HEK293 (cell line): ENCODE measurements around the gene PWWP2B.

ENCODE experiments used
- CTCF ChIA-PET: fragments of 350-600 bp; formaldehyde crosslinking; extraction: SDS; loops from one replicate; lab custom pipeline; 2021; ENCODE audit warnings: antibody characterized with exemption; lab: Yijun Ruan, JAX
- POLR2A ChIA-PET: fragments of 300-600 bp; formaldehyde crosslinking; extraction: SDS; loops from one replicate; lab custom pipeline; 2020; ENCODE audit warnings: antibody characterized with exemption, inconsistent platforms; lab: Yijun Ruan, JAX
- H3K27ac ChIP-seq: fragments of 200-500 bp; sonication (Bioruptor generic); 2 replicates; pipeline ENCODE4 v1.5.1; 2014; ENCODE audit warnings: low read depth, low read length, control low read depth, inconsistent platforms; ENCODE audit errors: extremely low read depth
- H3K36me3 ChIP-seq, 2 experiments: fragments of 200-500 bp in 1 of 2; sonication (Bioruptor generic) in 1 of 2; 1 replicate in 1 of 2; 2 replicates in 1 of 2; pipeline ENCODE4 v1.5.1; 2014 to 2017; ENCODE audit warnings: inconsistent platforms in 2 of 2, low read length in 2 of 2; ENCODE audit not compliant: control insufficient read depth in 2 of 2, insufficient read depth in 1 of 2
- H3K4me1 ChIP-seq: fragments of 200-500 bp; sonication (Bioruptor generic); 2 replicates; pipeline ENCODE4 v1.5.1; 2014; ENCODE audit warnings: mild to moderate bottlenecking, low read length, inconsistent platforms; ENCODE audit not compliant: control insufficient read depth, insufficient read depth
- H3K4me3 ChIP-seq: 2 replicates; pipeline ENCODE4 v1.5.1; 2011; ENCODE audit warnings: low read depth, mild to moderate bottlenecking, control low read depth, low read length, moderate library complexity
- H3K9me3 ChIP-seq: fragments of 200-500 bp; sonication (Bioruptor generic); 2 replicates; pipeline ENCODE4 v1.5.1; 2014; ENCODE audit warnings: low read depth, low read length, inconsistent platforms; ENCODE audit not compliant: control insufficient read depth, insufficient read depth
- BCL11B ChIP-seq: fragments of 450-650 bp; formaldehyde crosslinking; IDR thresholded peaks from 2 replicates; pipeline ENCODE4 v1.5.1; 2016; ENCODE audit warnings: low read depth, missing biosample characterization, missing genetic modification characterization
- GLIS2 ChIP-seq: fragments of 450-650 bp; formaldehyde crosslinking; IDR thresholded peaks from 2 replicates; pipeline ENCODE4 v1.5.1; 2016; ENCODE audit warnings: missing biosample characterization, missing genetic modification characterization
- HOXA7 ChIP-seq: sonication (generic); formaldehyde crosslinking; IDR thresholded peaks from 2 replicates; pipeline ENCODE4 v1.8.1; 2022; ENCODE audit warnings: missing genetic modification reagents, borderline replicate concordance
- KLF10 ChIP-seq: fragments of 450-650 bp; IDR thresholded peaks from 2 replicates; pipeline ENCODE4 v1.5.1; 2018; ENCODE audit warnings: missing biosample characterization, mild to moderate bottlenecking, missing genetic modification characterization
- PRDM1 ChIP-seq: fragments of 450-650 bp; formaldehyde crosslinking; IDR thresholded peaks from 2 replicates; pipeline ENCODE4; 2016; ENCODE audit warnings: missing biosample characterization, missing genetic modification characterization
- TRIM28 ChIP-seq: IDR thresholded peaks from 2 replicates; pipeline ENCODE4 v1.6.1; 2011; ENCODE audit warnings: low read length, control low read depth, borderline replicate concordance
- ZBTB17 ChIP-seq: fragments of 450-650 bp; formaldehyde crosslinking; IDR thresholded peaks from 2 replicates; pipeline ENCODE4 v1.5.1; 2016; ENCODE audit warnings: missing biosample characterization, missing genetic modification characterization
- ZBTB48 ChIP-seq: fragments of 450-650 bp; formaldehyde crosslinking; IDR thresholded peaks from 2 replicates; pipeline ENCODE4 v1.5.1; 2016; ENCODE audit warnings: missing biosample characterization, missing genetic modification characterization
- ZBTB8A ChIP-seq: fragments of 450-650 bp; formaldehyde crosslinking; IDR thresholded peaks from 2 replicates; pipeline ENCODE4 v1.5.1; 2016; ENCODE audit warnings: missing biosample characterization, missing genetic modification characterization
- ZNF23 ChIP-seq: fragments of 450-650 bp; formaldehyde crosslinking; IDR thresholded peaks from 2 replicates; pipeline ENCODE4 v1.5.1; 2016; ENCODE audit warnings: missing biosample characterization, missing genetic modification characterization, borderline replicate concordance
- ZNF248 ChIP-seq: fragments of 450-650 bp; formaldehyde crosslinking; IDR thresholded peaks from 2 replicates; pipeline ENCODE4 v1.5.1; 2017; ENCODE audit warnings: missing biosample characterization, missing genetic modification characterization
- ZNF350 ChIP-seq: fragments of 450-650 bp; formaldehyde crosslinking; IDR thresholded peaks from 2 replicates; pipeline ENCODE4 v1.5.0; 2017; ENCODE audit warnings: missing biosample characterization, mild to moderate bottlenecking, missing genetic modification characterization
- ZNF394 ChIP-seq: fragments of 450-650 bp; formaldehyde crosslinking; IDR thresholded peaks from 2 replicates; pipeline ENCODE4 v1.5.1; 2016; ENCODE audit warnings: missing biosample characterization, missing genetic modification characterization, mild to moderate bottlenecking, moderate library complexity, borderline replicate concordance
- ZNF404 ChIP-seq: fragments of 450-650 bp; formaldehyde crosslinking; IDR thresholded peaks from 2 replicates; pipeline ENCODE4 v1.5.1; 2017; ENCODE audit warnings: missing biosample characterization, missing genetic modification characterization
- ZNF530 ChIP-seq: fragments of 450-650 bp; formaldehyde crosslinking; IDR thresholded peaks from 2 replicates; pipeline ENCODE4 v1.5.1; 2016; ENCODE audit warnings: low read depth, missing biosample characterization, missing genetic modification characterization
- ZNF549 ChIP-seq: fragments of 450-650 bp; IDR thresholded peaks from 2 replicates; pipeline ENCODE4 v1.5.1; 2018; ENCODE audit warnings: missing biosample characterization, missing genetic modification characterization, mild to moderate bottlenecking, inconsistent platforms, moderate library complexity
- ZNF658 ChIP-seq: fragments of 450-650 bp; formaldehyde crosslinking; IDR thresholded peaks from 2 replicates; pipeline ENCODE4; 2016; ENCODE audit warnings: missing biosample characterization, missing genetic modification characterization
- ZNF785 ChIP-seq: fragments of 450-650 bp; formaldehyde crosslinking; IDR thresholded peaks from 2 replicates; pipeline ENCODE4 v1.5.1; 2016; ENCODE audit warnings: missing biosample characterization, missing genetic modification characterization
- ZNF791 ChIP-seq: fragments of 450-650 bp; formaldehyde crosslinking; IDR thresholded peaks from 2 replicates; pipeline ENCODE4 v1.5.1; 2016; ENCODE audit warnings: missing biosample characterization, missing genetic modification characterization
- ZNF792 ChIP-seq: fragments of 450-650 bp; formaldehyde crosslinking; IDR thresholded peaks from 2 replicates; pipeline ENCODE4 v1.5.1; 2016; ENCODE audit warnings: missing biosample characterization, missing genetic modification characterization
- TF ChIP-seq, protein P1 (sequence below): fragments of 450-650 bp; formaldehyde crosslinking; IDR thresholded peaks from 2 replicates; pipeline ENCODE4 v1.5.1; 2017; ENCODE audit warnings: missing biosample characterization, missing genetic modification characterization
- TF ChIP-seq, protein P2 (sequence below): fragments of 450-650 bp; formaldehyde crosslinking; conservative IDR thresholded peaks from 2 replicates; pipeline ENCODE4 v1.5.1; 2016; ENCODE audit warnings: low read depth, missing biosample characterization, missing genetic modification characterization
- TF ChIP-seq, protein P3 (sequence below): fragments of 450-650 bp; formaldehyde crosslinking; optimal IDR thresholded peaks from 2 replicates; pipeline ENCODE3; 2016; ENCODE audit warnings: missing biosample characterization, mild to moderate bottlenecking, missing genetic modification characterization
- TF ChIP-seq, protein P4 (sequence below): fragments of 450-650 bp; formaldehyde crosslinking; IDR thresholded peaks from 2 replicates; pipeline ENCODE4 v1.5.0; 2017; ENCODE audit warnings: missing biosample characterization, missing genetic modification characterization, borderline replicate concordance
- TF ChIP-seq, protein P5 (sequence below): fragments of 450-650 bp; formaldehyde crosslinking; IDR thresholded peaks from 2 replicates; pipeline ENCODE4 v1.5.1; 2016; ENCODE audit warnings: missing biosample characterization, missing genetic modification characterization

PWWP2B gene

DNA sequence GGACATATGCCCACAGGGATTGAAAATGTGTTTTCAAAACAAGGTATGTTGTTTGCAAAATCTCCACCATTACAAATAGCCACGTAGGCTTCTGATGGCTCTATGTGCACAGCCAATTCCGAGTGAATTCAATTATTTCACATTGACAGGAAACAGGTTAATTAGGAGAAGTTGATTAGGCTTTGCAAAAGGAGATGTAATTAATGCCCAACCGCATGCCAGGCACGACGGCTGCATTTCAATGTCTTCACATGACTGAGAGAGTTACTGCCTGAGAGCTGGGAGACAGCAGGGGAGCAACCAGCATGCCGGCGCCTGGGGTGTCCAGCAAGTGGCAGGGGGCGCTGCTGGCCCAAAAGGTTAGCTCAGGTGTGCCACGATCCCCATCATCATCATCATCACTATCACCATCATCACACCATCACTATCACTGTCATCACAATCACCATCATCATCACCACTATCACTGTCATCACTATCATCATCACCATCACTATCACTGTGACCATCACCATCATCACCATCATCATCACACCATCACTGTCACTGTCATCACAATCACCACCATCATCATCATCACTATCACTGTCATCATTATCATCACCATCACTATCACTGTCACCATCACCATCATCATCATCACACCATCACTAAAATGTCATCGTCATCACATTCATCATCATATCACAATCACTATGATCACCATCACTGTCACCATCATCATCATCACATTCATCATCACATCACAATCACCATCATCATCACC is 30.2 kb downstream of the PWWP2B start (continued):
- TF ChIP-seq ZNF404 (tag by site-specific recombination) (no peak), ZNF248 (tag by site-specific recombination) (no peak), KLF10 (tag by site-specific recombination) (no peak), HOXA7 (CRISPR knock-in tag) (no peak), PRDM1 (peak; percentile 80), ZNF658 (peak; percentile 62; the same call in 1 of the 2 replicates), ZNF530 (tag by site-specific recombination) (no peak), ZBTB17 (tag by site-specific recombination) (0 out of 2 replicates have a peak, but pooled peaks have one; percentile 16), ZBTB8A (tag by site-specific recombination) (no peak), ZNF350 (tag by site-specific recombination) (no peak), ZBTB48 (0 out of 2 replicates have a peak, but pooled peaks have one; percentile 3)

DNA sequence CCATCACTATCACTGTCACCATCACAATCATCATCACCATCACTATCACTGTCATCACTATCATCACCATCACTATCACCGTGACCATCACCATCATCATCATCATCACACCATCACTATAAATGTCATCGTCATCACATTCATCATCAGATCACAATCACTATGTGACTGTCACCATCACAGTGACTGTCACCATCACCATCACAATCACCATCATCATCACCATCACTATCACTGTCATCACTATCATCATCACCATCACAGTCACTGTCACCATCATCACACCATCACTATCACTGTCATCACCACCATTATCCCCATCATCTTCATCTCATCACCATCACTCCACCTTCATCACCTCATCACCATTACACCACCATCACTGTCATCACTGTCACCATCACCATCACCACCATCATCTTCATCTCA is 31.0 kb downstream of the PWWP2B start:
- Histone ChIP-seq H3K4me3 (no peak overlapping the region), H3K36me3 (peaks cover 0 to 9% of the 10 kb centered on the region in 2 experiments; a peak in 1 of 3 replicates), H3K27ac (no peak overlapping the region), H3K9me3 (no peaks in the 10 kb centered on the region), H3K4me1 (no peaks in the 10 kb centered on the region)
- CTCF ChIA-PET = interaction anchor here (0.7 kb wide), 1 partner anchor 26 kb away, joined by 3 read pairs; no protein-coding TSS in a partner anchor
- POLR2A ChIA-PET = no interaction called here
- TF ChIP-seq ZNF394 (tag by site-specific recombination) = no peak
- TF ChIP-seq PRDM1 = peak; percentile 81
- TF ChIP-seq, protein P1, sequence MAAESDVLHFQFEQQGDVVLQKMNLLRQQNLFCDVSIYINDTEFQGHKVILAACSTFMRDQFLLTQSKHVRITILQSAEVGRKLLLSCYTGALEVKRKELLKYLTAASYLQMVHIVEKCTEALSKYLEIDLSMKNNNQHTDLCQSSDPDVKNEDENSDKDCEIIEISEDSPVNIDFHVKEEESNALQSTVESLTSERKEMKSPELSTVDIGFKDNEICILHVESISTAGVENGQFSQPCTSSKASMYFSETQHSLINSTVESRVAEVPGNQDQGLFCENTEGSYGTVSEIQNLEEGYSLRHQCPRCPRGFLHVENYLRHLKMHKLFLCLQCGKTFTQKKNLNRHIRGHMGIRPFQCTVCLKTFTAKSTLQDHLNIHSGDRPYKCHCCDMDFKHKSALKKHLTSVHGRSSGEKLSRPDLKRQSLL = no peak
- no peak for TF ChIP-seq ZNF791
- TF ChIP-seq, protein P2, sequence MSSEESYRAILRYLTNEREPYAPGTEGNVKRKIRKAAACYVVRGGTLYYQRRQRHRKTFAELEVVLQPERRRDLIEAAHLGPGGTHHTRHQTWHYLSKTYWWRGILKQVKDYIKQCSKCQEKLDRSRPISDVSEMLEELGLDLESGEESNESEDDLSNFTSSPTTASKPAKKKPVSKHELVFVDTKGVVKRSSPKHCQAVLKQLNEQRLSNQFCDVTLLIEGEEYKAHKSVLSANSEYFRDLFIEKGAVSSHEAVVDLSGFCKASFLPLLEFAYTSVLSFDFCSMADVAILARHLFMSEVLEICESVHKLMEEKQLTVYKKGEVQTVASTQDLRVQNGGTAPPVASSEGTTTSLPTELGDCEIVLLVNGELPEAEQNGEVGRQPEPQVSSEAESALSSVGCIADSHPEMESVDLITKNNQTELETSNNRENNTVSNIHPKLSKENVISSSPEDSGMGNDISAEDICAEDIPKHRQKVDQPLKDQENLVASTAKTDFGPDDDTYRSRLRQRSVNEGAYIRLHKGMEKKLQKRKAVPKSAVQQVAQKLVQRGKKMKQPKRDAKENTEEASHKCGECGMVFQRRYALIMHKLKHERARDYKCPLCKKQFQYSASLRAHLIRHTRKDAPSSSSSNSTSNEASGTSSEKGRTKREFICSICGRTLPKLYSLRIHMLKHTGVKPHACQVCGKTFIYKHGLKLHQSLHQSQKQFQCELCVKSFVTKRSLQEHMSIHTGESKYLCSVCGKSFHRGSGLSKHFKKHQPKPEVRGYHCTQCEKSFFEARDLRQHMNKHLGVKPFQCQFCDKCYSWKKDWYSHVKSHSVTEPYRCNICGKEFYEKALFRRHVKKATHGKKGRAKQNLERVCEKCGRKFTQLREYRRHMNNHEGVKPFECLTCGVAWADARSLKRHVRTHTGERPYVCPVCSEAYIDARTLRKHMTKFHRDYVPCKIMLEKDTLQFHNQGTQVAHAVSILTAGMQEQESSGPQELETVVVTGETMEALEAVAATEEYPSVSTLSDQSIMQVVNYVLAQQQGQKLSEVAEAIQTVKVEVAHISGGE (tag by site-specific recombination) = no peak
- 0 out of 2 replicates have a peak, but pooled peaks have one; percentile 4 for TF ChIP-seq ZNF23 (tag by site-specific recombination)
- TF ChIP-seq BCL11B (tag by site-specific recombination) = no peak
- TF ChIP-seq, protein P3, sequence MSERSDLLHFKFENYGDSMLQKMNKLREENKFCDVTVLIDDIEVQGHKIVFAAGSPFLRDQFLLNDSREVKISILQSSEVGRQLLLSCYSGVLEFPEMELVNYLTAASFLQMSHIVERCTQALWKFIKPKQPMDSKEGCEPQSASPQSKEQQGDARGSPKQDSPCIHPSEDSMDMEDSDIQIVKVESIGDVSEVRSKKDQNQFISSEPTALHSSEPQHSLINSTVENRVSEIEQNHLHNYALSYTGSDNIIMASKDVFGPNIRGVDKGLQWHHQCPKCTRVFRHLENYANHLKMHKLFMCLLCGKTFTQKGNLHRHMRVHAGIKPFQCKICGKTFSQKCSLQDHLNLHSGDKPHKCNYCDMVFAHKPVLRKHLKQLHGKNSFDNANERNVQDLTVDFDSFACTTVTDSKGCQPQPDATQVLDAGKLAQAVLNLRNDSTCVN (tag by site-specific recombination) = no peak
- no peak for TF ChIP-seq TRIM28
- no peak for TF ChIP-seq ZNF785 (tag by site-specific recombination)
- no peak for TF ChIP-seq ZNF549
- TF ChIP-seq GLIS2 (tag by site-specific recombination) = no peak
- TF ChIP-seq, protein P4, sequence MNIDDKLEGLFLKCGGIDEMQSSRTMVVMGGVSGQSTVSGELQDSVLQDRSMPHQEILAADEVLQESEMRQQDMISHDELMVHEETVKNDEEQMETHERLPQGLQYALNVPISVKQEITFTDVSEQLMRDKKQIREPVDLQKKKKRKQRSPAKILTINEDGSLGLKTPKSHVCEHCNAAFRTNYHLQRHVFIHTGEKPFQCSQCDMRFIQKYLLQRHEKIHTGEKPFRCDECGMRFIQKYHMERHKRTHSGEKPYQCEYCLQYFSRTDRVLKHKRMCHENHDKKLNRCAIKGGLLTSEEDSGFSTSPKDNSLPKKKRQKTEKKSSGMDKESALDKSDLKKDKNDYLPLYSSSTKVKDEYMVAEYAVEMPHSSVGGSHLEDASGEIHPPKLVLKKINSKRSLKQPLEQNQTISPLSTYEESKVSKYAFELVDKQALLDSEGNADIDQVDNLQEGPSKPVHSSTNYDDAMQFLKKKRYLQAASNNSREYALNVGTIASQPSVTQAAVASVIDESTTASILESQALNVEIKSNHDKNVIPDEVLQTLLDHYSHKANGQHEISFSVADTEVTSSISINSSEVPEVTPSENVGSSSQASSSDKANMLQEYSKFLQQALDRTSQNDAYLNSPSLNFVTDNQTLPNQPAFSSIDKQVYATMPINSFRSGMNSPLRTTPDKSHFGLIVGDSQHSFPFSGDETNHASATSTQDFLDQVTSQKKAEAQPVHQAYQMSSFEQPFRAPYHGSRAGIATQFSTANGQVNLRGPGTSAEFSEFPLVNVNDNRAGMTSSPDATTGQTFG (tag by site-specific recombination) = no peak; the same call in 1 of the 2 replicates
- TF ChIP-seq, protein P5, sequence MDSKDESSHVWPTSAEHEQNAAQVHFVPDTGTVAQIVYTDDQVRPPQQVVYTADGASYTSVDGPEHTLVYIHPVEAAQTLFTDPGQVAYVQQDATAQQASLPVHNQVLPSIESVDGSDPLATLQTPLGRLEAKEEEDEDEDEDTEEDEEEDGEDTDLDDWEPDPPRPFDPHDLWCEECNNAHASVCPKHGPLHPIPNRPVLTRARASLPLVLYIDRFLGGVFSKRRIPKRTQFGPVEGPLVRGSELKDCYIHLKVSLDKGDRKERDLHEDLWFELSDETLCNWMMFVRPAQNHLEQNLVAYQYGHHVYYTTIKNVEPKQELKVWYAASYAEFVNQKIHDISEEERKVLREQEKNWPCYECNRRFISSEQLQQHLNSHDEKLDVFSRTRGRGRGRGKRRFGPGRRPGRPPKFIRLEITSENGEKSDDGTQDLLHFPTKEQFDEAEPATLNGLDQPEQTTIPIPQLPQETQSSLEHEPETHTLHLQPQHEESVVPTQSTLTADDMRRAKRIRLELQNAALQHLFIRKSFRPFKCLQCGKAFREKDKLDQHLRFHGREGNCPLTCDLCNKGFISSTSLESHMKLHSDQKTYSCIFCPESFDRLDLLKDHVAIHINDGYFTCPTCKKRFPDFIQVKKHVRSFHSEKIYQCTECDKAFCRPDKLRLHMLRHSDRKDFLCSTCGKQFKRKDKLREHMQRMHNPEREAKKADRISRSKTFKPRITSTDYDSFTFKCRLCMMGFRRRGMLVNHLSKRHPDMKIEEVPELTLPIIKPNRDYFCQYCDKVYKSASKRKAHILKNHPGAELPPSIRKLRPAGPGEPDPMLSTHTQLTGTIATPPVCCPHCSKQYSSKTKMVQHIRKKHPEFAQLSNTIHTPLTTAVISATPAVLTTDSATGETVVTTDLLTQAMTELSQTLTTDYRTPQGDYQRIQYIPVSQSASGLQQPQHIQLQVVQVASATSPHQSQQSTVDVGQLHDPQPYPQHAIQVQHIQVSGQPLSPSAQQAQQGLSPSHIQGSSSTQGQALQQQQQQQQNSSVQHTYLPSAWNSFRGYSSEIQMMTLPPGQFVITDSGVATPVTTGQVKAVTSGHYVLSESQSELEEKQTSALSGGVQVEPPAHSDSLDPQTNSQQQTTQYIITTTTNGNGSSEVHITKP (tag by site-specific recombination) = no peak
- no peak for TF ChIP-seq ZNF792 (tag by site-specific recombination)
